KOPT-K1 (cell line): ENCODE measurements around the gene COX19.
"Not testable (repeated sequence)": the region's sequence is repeated elsewhere in the genome, so short reads cannot be mapped to it uniquely, and the experiment has no call there.

Experiments
- H3K27ac ChIP-seq: fragments of 200-600 bp; sonication (generic); 2 replicates; pipeline ENCODE4 v1.5.1; 2016; ENCODE audit warnings: antibody characterized with exemption, mild to moderate bottlenecking, low read depth, low read length; ENCODE audit not compliant: poor library complexity, severe bottlenecking
- H3K36me3 ChIP-seq: fragments of 200-600 bp; sonication (generic); 2 replicates; pipeline ENCODE4 v1.5.1; 2017; ENCODE audit warnings: antibody characterized with exemption, mild to moderate bottlenecking, low read length, moderate library complexity; ENCODE audit not compliant: insufficient read depth
- H3K9me3 ChIP-seq: fragments of 200-600 bp; sonication (generic); 2 replicates; pipeline ENCODE4 v1.5.1; 2017; ENCODE audit warnings: antibody characterized with exemption, low read length, mild to moderate bottlenecking; ENCODE audit not compliant: insufficient read depth, poor library complexity, severe bottlenecking

The COX19 gene

DNA sequence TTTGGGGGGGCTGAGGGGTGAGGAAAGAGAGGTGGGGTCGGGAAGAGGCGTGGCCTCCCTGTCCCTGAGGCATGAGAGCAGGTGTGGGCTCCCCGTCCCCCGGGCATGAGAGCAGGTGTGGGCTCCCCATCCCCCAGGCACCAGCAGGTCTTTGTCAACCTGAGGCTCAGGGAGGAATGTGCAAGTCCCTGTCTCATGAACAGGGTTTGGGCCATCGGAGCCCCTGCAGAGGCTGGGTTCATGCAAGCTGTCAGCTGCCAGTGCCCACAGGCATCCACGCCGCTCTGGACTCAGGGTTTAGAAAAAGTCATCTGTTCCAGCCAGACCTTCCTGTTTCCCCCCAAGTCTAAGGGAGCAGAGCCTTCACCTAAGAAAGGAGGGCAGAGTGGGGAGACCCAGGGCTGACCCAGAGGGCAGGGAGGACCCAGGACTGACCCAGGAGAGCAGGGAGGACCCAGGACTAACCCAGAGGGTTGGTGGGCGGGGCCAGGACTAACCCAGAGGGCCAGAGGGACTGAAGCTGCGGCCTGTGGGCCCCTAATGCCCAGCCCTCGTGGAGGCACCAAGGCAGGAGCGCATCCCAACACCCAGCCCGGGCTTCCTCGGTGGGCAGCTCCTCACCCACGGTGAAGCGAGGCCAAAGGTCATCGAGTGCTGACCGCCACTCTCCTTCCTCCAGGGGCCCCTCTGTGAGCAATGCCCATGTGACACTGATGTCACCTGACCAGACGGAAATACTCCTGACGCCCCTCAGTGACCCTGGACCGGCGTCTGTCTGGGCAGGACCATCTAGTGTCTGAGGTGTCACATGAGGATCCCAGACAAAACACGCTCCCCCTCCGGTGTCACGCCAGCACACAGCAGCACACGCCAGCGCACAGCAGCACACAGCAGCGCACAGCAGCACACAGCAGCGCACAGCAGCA, 40.1 kb upstream of the COX19 start:
- Histone ChIP-seq H3K36me3 (no peaks in the 10 kb centered on the region), H3K9me3 (peaks cover 7% of the 10 kb centered on the region), H3K27ac (no peak overlapping the region)

GRCh38 chr7:1014681-1015080, 39.3 kb upstream of the COX19 start:
- Histone ChIP-seq H3K9me3 (no peaks in the 10 kb centered on the region), H3K36me3 (no peaks in the 10 kb centered on the region), H3K27ac (no peak overlapping the region)

DNA sequence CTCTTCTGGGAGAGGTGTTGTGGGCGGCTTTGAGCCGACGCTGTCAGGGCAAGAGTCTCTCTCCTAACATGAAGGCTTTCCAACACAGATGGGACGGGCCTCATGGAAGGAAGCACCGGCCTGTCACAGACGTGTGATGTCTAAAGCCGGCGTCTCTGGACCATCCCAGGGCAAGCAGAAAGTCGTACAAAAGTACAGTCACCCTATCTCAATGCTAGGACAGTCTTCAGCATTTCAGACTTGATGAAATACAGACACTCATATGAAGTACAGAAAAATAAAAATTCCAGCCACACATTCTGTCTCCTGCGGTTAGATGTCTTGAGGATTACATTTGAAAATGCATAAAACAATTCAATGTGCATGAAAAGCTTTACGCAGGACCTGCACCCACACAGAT, 38.2 kb upstream of the COX19 start:
- Histone ChIP-seq H3K27ac (no peak overlapping the region), H3K36me3 (no peaks in the 10 kb centered on the region), H3K9me3 (no peaks in the 10 kb centered on the region)

DNA sequence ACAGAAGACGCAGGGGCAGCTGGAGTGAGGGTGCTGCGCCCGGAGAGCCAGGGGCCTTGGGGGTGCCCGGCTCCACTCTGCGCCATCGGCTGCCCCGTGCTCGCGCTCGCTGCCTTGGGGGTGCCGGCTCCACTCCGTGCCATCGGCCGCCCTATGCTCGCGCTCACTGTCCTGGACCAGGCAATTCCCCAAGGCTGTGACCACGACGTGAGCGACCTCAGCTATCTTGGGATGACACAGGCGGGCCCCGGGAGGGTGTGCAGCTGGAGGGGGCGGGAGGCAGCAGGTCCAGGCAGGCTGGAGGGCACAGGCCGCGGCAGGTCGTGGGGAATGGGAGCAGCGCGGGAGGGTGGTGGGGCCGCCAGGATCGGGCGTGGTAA, 37.4 kb upstream of the COX19 start:
- no peaks in the 10 kb centered on the region for H3K9me3 ChIP-seq
- no peaks in the 10 kb centered on the region for H3K36me3 ChIP-seq
- no peak overlapping the region for H3K27ac ChIP-seq

DNA sequence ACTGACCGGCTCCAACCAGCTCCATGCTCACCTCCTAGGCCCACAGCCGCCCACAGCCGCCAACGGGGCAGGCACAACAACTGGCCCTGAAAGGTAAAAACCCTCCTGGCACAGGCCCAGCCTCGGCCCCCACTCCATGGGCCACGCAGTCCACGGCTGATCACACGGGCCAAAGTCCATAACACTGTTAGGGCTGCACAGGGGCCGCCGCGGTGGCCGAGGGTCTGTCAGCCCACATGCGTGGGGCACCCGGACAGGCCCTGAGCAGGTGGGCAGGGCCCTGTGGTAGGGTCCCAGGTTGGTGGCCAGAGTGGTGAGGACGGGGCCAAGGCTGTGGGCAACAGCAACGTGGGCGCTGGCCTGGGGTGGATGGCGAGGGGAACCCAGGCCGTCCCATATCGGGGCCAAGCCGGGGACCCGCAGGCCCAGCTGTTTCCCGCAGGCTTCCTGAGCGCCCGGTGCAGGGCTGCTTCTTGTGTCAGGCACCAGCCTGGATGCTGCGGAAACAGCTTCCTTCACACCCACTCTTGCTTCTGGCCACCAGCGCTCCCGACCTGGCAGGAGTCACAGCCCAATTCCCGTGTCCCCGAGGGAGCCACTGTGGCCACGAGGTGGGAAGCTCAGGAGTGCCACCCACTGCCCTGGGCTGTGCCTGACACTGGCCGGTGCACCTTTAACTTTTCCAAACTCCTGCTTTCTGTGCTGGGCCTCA, 36.8 kb upstream of the COX19 start:
- Histone ChIP-seq H3K27ac (no peak overlapping the region), H3K36me3 (no peaks in the 10 kb centered on the region), H3K9me3 (no peaks in the 10 kb centered on the region)

DNA sequence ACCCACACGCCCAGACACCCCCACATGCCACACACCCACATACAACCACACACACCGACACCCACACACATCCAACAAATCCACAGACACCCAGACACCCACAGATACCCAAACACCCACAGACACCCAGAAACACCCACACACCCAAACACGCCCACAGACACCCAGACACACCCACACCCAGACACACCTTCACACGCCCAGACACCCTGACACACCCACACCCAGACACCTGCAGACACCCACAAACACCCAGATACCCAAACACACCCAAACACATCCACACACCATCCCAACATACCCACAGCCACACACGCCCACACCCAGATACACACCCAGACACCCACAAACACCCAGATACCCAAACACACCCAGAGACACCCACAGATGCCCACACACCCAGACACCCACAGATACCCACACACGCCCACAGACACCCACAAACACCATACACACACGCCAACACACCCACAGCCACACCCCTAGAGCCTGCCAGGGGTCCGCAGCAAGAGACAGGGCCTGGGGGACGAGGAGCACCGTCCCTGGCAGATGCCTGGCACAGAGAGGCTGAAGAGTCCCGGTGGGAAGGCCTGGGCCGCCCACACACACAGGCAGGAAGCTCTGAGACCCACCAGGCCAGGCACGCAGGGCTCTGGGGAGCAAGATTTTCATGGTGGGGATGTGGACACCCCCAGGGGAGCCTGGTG, 36.1 kb upstream of the COX19 start:
- no peak overlapping the region for H3K27ac ChIP-seq

GRCh38 chr7:1010226-1010625, 34.9 kb upstream of the COX19 start:
- Histone ChIP-seq H3K9me3 (no peaks in the 10 kb centered on the region), H3K36me3 (no peaks in the 10 kb centered on the region), H3K27ac (no peak overlapping the region)

More for the DNA sequence above, 36.1 kb upstream of the COX19 start:
- no peaks in the 10 kb centered on the region for H3K9me3 ChIP-seq
- H3K36me3 ChIP-seq, result no peaks in the 10 kb centered on the region

- Histone ChIP-seq H3K9me3 (no peaks in the 10 kb centered on the region), H3K36me3 (no peaks in the 10 kb centered on the region), H3K27ac (no peak overlapping the region)
Observed at GRCh38 chr7:1009747-1010146, 34.4 kb upstream of the COX19 start.

- H3K9me3 ChIP-seq, result no peaks in the 10 kb centered on the region
- no peaks in the 10 kb centered on the region for H3K36me3 ChIP-seq
- no peak overlapping the region for H3K27ac ChIP-seq
Observed at GRCh38 chr7:1008733-1009363, 33.5 kb upstream of the COX19 start.

- H3K27ac ChIP-seq, result no peak overlapping the region
Observed at GRCh38 chr7:1007901-1008300, 32.6 kb upstream of the COX19 start.

GRCh38 chr7:1005303-1005702, 30.0 kb upstream of the COX19 start:
- H3K9me3 ChIP-seq, result no peaks in the 10 kb centered on the region
- H3K27ac ChIP-seq, result no peak overlapping the region
- no peaks in the 10 kb centered on the region for H3K36me3 ChIP-seq

More at GRCh38 chr7:1007901-1008300, 32.6 kb upstream of the COX19 start:
- no peaks in the 10 kb centered on the region for H3K9me3 ChIP-seq
- H3K36me3 ChIP-seq, result no peaks in the 10 kb centered on the region

- H3K9me3 ChIP-seq, result no peaks in the 10 kb centered on the region
- no peak overlapping the region for H3K27ac ChIP-seq
- no peaks in the 10 kb centered on the region; the same call in 1 of the 2 replicates for H3K36me3 ChIP-seq
Observed at GRCh38 chr7:1004018-1004852, 28.9 kb upstream of the COX19 start.

DNA sequence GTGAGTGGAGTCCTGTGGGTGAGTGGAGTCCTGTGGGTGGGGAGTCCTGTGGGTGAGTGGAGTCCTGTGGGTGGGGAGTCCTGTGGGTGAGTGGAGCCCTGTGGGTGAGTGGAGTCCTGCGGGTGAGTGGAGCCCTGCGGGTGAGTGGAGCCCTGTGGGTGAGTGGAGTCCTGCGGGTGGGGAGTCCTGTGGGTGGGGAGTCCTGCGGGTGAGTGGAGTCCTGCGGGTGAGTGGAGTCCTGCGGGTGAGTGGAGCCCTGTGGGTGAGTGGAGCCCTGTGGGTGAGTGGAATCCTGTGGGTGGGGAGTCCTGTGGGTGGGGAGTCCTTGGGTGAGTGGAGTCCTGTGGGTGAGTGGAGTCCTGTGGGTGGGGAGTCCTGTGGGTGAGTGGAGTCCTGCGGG, 27.1 kb upstream of the COX19 start:
- not testable (repeated sequence) for H3K27ac ChIP-seq, H3K9me3 ChIP-seq, H3K36me3 ChIP-seq

GRCh38 chr7:1002026-1002425, 26.7 kb upstream of the COX19 start:
- not testable (repeated sequence) for H3K9me3 ChIP-seq, H3K27ac ChIP-seq, H3K36me3 ChIP-seq
